Neural crest cell (in vitro differentiated cells): ENCODE data around the gene ABCC12. TPM values are rescaled to one million over a fixed set of nuclear protein-coding genes. Genes with fewer than 3 reads are reported as not detected.
"Not testable (repeated sequence)": the region's sequence is repeated elsewhere in the genome, so short reads cannot be mapped to it uniquely, and the experiment has no call there.

Experiments used
- DNase-seq: peaks from one replicate; pipeline ENCODE4 v3.0.0; 2021; ENCODE audit warnings: low read depth, mixed read lengths, low spot score
- H3K27ac Mint-ChIP-seq: one replicate; pipeline ENCODE4 v1.8.0; 2021; ENCODE audit warnings: mild to moderate bottlenecking, mixed read lengths; ENCODE audit not compliant: unreplicated experiment
- H3K27me3 Mint-ChIP-seq: 2 replicates; pipeline ENCODE4 v1.8.0; 2021; ENCODE audit warnings: low read depth, mild to moderate bottlenecking, mixed read lengths
- H3K36me3 Mint-ChIP-seq: 2 replicates; pipeline ENCODE4 v1.8.0; 2021; ENCODE audit warnings: low read depth, mild to moderate bottlenecking, mixed read lengths
- H3K4me1 Mint-ChIP-seq: 2 replicates; pipeline ENCODE4 v1.8.0; 2021; ENCODE audit warnings: mixed read lengths
- H3K4me3 Mint-ChIP-seq: one replicate; pipeline ENCODE4 v1.8.0; 2021; ENCODE audit warnings: mild to moderate bottlenecking, mixed read lengths
- H3K9me3 Mint-ChIP-seq: 2 replicates; pipeline ENCODE4 v1.8.0; 2021; ENCODE audit warnings: mixed read lengths
- total RNA-seq: library from RNA; stranded (reverse); gene quantifications from 2 replicates; pipeline ENCODE4 v1.2.1, GENCODE V29; 2021
- TF ChIP-seq, protein P1 (sequence below): fragments of 200-600 bp; sonication (generic); conservative IDR thresholded peaks from 2 replicates; pipeline ENCODE4 v1.5.0; 2021; ENCODE audit warnings: antibody characterized with exemption, mild to moderate bottlenecking

Gene ABCC12
- total RNA-seq, 1 donor from 2014 or later: 0.07 TPM

DNA sequence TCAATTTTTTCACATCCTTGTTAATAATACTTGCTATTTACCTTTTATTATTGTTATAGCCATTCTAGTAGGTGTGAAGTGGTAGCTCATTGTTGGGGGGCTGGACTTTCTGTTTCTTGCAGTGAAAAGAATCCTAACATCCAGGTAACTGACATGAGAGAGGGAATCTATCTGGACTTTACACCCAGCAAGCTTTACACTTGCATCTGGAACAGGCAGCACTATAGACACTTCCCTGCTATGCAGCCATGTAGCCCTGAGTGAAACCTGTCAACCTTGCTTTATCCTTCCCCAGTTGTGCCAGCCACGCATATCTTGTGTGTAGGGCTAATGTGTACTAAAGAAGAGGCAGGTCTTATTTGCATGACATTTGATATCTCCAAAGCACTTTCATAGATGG, 16.9 kb upstream of the ABCC12 start:
- no peak overlapping the region for H3K27ac Mint-ChIP-seq
- DNase-seq: no peak
- no peak overlapping the region for H3K4me3 Mint-ChIP-seq
- H3K4me1 Mint-ChIP-seq: peaks cover 6% of the 10 kb centered on the region
- H3K9me3 Mint-ChIP-seq: no peaks in the 10 kb centered on the region
- no peaks in the 10 kb centered on the region for H3K27me3 Mint-ChIP-seq
- no peaks in the 10 kb centered on the region for H3K36me3 Mint-ChIP-seq
- TF ChIP-seq, protein P1, sequence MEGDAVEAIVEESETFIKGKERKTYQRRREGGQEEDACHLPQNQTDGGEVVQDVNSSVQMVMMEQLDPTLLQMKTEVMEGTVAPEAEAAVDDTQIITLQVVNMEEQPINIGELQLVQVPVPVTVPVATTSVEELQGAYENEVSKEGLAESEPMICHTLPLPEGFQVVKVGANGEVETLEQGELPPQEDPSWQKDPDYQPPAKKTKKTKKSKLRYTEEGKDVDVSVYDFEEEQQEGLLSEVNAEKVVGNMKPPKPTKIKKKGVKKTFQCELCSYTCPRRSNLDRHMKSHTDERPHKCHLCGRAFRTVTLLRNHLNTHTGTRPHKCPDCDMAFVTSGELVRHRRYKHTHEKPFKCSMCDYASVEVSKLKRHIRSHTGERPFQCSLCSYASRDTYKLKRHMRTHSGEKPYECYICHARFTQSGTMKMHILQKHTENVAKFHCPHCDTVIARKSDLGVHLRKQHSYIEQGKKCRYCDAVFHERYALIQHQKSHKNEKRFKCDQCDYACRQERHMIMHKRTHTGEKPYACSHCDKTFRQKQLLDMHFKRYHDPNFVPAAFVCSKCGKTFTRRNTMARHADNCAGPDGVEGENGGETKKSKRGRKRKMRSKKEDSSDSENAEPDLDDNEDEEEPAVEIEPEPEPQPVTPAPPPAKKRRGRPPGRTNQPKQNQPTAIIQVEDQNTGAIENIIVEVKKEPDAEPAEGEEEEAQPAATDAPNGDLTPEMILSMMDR: no peak

DNA sequence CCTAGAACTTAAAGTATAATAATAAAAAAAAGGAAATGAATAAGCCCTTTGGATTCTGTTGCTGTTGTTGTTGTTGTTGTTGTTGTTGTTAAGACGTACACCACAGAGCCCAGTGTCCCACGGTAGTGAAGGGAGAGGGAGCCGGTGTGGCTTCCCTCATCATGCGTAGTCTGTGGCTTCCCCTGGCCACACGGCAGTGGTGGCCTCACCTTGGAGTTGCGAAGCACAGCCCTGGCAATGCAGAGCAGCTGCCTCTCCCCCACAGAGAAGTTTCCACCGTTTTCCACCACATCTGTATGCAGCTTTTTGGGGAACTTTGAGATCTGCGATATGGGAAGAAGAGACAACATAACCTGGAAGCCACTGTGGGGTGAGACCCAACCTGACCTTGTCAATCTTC, 14.1 kb upstream of the ABCC12 start:
- Mint-ChIP-seq H3K27ac (no peak overlapping the region), H3K4me3 (no peak overlapping the region), H3K9me3 (no peaks in the 10 kb centered on the region), H3K4me1 (peaks cover 13% of the 10 kb centered on the region), H3K27me3 (no peaks in the 10 kb centered on the region), H3K36me3 (no peaks in the 10 kb centered on the region)
- TF ChIP-seq, protein P1: no peak
- no peak for DNase-seq

DNA sequence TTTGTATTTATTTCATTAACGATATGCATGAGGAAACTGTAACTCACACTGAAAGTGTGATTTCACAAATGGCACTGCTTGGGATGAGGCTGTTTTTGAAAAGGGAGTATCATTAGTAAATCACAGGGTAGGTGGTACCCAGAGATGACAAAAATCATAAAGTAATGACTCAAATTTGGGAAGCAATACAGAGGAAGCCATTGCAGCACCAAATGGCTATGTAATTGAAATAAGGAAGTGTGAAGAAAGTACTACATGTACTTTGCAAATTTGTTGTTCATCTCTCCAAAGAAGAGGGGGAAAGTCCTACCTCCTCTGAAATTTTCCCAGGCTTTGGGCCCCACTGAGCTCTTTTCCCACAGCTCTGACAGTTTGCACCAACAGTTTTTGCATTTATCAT, 12.3 kb upstream of the ABCC12 start:
- H3K36me3 Mint-ChIP-seq: no peaks in the 10 kb centered on the region
- no peak for DNase-seq
- H3K27ac Mint-ChIP-seq: no peak overlapping the region
- no peaks in the 10 kb centered on the region for H3K9me3 Mint-ChIP-seq
- TF ChIP-seq, protein P1: no peak
- H3K27me3 Mint-ChIP-seq: no peaks in the 10 kb centered on the region
- no peak overlapping the region for H3K4me3 Mint-ChIP-seq
- H3K4me1 Mint-ChIP-seq: peaks cover 13% of the 10 kb centered on the region

DNA sequence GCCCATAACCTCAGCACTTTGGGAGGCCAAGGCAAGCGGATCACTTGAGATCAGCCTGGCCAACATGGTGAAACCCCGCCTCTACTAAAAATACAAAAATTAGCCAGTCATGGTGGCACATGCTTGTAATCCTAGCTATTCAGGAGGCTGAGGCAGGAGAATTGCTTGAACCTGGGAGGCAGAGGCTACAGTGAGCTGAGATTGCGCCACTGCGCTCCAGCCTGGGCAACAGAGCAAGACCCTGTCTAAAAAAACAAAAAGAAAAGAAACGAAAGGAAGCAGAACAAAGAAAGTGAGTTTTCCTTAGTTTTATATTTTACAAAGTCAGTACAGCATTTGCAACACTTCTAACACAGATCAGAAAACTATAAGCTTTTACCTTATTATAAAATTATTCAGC, 10.8 kb upstream of the ABCC12 start:
- peaks cover 18% of the 10 kb centered on the region for H3K4me1 Mint-ChIP-seq
- not testable (repeated sequence) for H3K27me3 Mint-ChIP-seq, DNase-seq, H3K36me3 Mint-ChIP-seq, H3K9me3 Mint-ChIP-seq, H3K27ac Mint-ChIP-seq, H3K4me3 Mint-ChIP-seq

DNA sequence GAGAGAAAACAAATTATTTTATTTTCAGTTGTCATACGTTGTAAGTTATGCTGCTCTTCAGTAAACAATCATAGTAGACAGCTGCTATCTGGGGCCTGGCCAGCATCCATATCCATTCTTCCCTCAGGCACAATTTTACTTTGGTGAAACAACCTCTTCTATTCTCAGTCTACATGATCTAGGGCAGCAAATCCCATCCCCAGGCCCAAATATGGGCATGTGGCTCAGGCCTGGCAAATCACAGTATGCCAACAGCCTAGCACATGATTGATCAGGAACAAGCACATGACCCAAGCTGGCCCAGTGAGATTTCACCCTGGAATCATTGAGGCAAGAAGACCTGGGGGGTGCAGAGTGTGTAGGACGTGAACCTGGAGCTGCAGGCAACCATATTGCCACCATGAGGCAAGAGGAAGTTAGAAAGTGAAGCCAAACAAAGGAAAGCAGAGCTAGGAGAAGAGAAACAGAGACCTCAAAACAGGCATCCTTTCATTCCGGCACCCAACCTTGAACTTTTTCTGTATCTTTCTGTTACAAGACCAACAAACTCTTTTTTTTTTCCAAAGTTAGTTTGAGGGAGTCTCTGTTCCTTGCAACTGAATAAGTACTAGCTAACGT, 10.3 kb upstream of the ABCC12 start:
- Mint-ChIP-seq H3K9me3 (no peaks in the 10 kb centered on the region), H3K4me1 (peaks cover 18% of the 10 kb centered on the region), H3K4me3 (no peak overlapping the region), H3K27me3 (no peaks in the 10 kb centered on the region), H3K27ac (peak overlapping the region; percentile 4), H3K36me3 (no peaks in the 10 kb centered on the region)
- TF ChIP-seq, protein P1: no peak
- no peak for DNase-seq

DNA sequence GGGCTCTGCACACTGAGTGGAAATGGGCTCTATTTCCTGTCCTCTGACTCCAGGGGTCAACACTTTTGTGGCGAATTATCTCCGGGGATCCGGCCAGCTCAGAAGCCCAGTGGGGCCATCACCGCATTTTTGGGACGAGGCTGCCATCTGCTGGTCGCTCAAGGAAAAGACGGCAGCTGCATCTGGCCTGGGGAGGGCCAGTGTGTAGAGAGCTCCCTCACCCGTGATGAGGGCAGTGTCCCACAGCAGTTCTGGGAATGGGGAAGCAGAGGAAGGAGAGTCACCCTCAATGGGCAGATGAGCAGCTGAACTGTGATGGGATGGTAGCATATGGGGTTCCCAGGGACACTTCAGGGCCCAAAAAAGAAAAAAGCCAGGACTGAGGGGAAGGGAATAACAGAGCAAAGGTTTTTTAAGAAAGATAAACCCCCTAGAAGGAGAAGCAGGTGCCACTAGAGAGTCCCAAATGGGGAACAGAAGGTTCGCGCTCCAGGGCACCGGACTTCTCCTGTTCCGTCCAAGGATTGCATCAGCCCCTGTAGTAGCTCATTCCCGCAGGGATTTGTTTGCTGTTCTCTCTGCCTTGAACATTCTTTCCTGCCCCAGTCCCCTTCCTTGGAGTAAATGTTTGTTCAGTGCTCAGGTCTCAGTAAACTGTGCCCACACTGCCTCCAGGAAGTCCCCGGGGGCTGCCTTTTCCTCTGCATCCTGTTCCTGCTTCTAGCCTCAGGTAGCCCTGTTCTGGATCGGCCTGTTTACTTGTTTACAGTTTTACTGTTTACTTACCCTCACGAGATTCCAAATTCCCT, 9.3 kb upstream of the ABCC12 start:
- Mint-ChIP-seq H3K27me3 (no peaks in the 10 kb centered on the region), H3K4me1 (peaks cover 18% of the 10 kb centered on the region), H3K27ac (peak overlapping the region; percentile 91), H3K9me3 (no peaks in the 10 kb centered on the region), H3K4me3 (no peak overlapping the region), H3K36me3 (no peaks in the 10 kb centered on the region)
- DNase-seq: peak; percentile 85
- TF ChIP-seq, protein P1: peak; percentile 98
